Measurements from ENCODE around the gene POMP.

Gene POMP

DNA sequence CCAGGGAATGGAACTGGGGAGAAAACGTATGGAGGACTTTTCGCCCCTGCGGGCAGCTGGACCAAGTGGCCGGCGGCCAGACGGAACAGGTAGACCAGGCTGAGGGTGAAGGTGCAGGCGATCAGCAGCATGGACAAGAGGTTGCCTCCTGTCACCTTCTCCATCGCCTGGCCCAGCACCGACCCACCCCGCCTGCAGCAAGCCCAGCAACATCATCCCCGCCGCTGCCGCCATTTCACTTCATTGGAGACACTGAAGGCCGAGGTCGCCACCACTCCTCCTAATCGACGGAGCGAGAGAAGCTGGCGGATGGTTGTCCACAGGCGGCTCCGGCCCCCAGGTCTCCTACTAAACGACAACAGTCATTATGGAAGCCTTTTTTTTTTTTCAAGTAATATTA, 64.9 kb downstream of the POMP start:
- TF ChIP-seq, protein P1, sequence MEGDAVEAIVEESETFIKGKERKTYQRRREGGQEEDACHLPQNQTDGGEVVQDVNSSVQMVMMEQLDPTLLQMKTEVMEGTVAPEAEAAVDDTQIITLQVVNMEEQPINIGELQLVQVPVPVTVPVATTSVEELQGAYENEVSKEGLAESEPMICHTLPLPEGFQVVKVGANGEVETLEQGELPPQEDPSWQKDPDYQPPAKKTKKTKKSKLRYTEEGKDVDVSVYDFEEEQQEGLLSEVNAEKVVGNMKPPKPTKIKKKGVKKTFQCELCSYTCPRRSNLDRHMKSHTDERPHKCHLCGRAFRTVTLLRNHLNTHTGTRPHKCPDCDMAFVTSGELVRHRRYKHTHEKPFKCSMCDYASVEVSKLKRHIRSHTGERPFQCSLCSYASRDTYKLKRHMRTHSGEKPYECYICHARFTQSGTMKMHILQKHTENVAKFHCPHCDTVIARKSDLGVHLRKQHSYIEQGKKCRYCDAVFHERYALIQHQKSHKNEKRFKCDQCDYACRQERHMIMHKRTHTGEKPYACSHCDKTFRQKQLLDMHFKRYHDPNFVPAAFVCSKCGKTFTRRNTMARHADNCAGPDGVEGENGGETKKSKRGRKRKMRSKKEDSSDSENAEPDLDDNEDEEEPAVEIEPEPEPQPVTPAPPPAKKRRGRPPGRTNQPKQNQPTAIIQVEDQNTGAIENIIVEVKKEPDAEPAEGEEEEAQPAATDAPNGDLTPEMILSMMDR (IDR thresholded peaks at IDR 0.05; ENCODE audit: extremely low read depth, missing control alignments) = no peak
- no peak for DNase-seq (ENCODE audit: low spot score)

DNA sequence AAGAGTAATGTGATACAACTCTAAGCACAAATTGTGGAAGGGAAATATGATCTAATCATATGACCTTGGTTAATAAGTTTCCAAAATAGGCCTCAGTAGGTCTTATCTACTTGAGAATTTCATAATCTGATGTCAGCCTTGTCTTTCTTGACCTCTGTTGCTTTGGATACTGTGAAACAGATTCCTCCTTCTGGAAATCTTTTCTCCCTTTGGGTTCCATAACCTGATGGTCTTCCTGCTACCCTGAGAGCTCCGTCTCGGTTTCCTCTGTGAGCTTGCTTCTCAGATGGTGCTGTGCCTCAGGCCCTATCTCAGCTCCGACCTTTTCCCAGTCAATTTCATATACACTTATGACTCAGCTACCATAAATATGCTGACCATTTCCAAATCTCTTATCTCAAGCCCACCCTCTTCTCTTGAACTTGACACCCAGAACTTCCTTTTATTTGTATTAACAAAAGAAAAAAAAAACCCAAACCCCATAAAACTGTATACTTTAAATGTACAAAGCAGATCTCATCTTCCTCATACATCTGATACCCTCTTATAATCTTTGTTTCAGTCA, 66.2 kb downstream of the POMP start:
- no peak for DNase-seq (ENCODE audit: low spot score)
- TF ChIP-seq, protein P1 (IDR thresholded peaks at IDR 0.05; ENCODE audit: extremely low read depth, missing control alignments) = no peak
